IMR-90 (cell line): ENCODE data around the gene ABI3BP. TPM values are rescaled to one million over a fixed set of nuclear protein-coding genes. Genes with fewer than 3 reads are reported as not detected.

ENCODE experiments used
- ATAC-seq: fragments of 200-7000 bp; cut with Tn5 transposase; 2 replicates; pipeline ENCODE4 v1.9.1; 2020; ENCODE audit warnings: low read depth, mild to moderate bottlenecking, moderate library complexity
- BruUV-seq: library from RNA; stranded (reverse); fragments of 400-500 nt; replicated peaks from 2 replicates; lab custom pipeline; 2021; lab: Mats Ljungman, UMichigan
- CTCF ChIA-PET: fragments of 300-600 bp; formaldehyde crosslinking; extraction: SDS; loops from one replicate; lab custom pipeline; 2021; ENCODE audit warnings: antibody characterized with exemption; lab: Yijun Ruan, JAX
- POLR2A ChIA-PET: fragments of 300-600 bp; sonication (Branson Sonifier 250); formaldehyde crosslinking; loops from one replicate; lab custom pipeline; 2022; ENCODE audit warnings: antibody characterized with exemption; ENCODE audit not compliant: unreplicated experiment; lab: Charles Lee
- DNase-seq: peaks from one replicate; pipeline ENCODE4 v3.0.0; 2013
- H2AFZ ChIP-seq: replicated peaks from 2 replicates; pipeline ENCODE3; 2013; ENCODE audit warnings: low read length, mild to moderate bottlenecking; ENCODE audit not compliant: poor library complexity
- H2AK5ac ChIP-seq: 2 replicates; pipeline ENCODE4 v1.6.1; 2013; ENCODE audit warnings: low read depth, low read length, inconsistent platforms
- H2AK9ac ChIP-seq: replicated peaks from 2 replicates; pipeline ENCODE3; 2013; ENCODE audit warnings: mild to moderate bottlenecking, low read depth, low read length, moderate library complexity; ENCODE audit not compliant: poor library complexity
- H2BK120ac ChIP-seq: 2 replicates; pipeline ENCODE4 v1.6.1; 2013; ENCODE audit warnings: low read depth, low read length, inconsistent platforms
- H2BK15ac ChIP-seq: 3 replicates; pipeline ENCODE4 v1.6.1; 2013; ENCODE audit warnings: low read depth, low read length, inconsistent platforms
- H2BK20ac ChIP-seq: 2 replicates; pipeline ENCODE4 v1.6.1; 2013; ENCODE audit warnings: low read depth, mild to moderate bottlenecking, inconsistent platforms, low read length, moderate library complexity
- H2BK5ac ChIP-seq: 2 replicates; pipeline ENCODE4 v1.6.1; 2013; ENCODE audit warnings: mild to moderate bottlenecking, low read depth, low read length, inconsistent platforms; ENCODE audit not compliant: poor library complexity, severe bottlenecking
- H3K14ac ChIP-seq: replicated peaks from 2 replicates; pipeline ENCODE4 v1.6.1; 2013; ENCODE audit warnings: low read depth, low read length, inconsistent platforms
- H3K18ac ChIP-seq: 2 replicates; pipeline ENCODE4 v1.6.1; 2013; ENCODE audit warnings: low read depth, low read length, control low read depth
- H3K23ac ChIP-seq: 2 replicates; pipeline ENCODE4 v1.6.1; 2013; ENCODE audit warnings: low read depth, low read length, inconsistent platforms
- H3K27ac ChIP-seq: 2 replicates; pipeline ENCODE4 v1.5.1; 2013; ENCODE audit warnings: mild to moderate bottlenecking, control low read depth, low read length; ENCODE audit not compliant: insufficient read depth
- H3K27me3 ChIP-seq: 2 replicates; pipeline ENCODE4 v1.6.1; 2013; ENCODE audit warnings: low read length; ENCODE audit not compliant: control insufficient read depth, insufficient read depth
- H3K36me3 ChIP-seq: 2 replicates; pipeline ENCODE4 v1.6.1; 2013; ENCODE audit warnings: low read length, mixed read lengths; ENCODE audit not compliant: control insufficient read depth, insufficient read depth
- H3K4ac ChIP-seq: 2 replicates; pipeline ENCODE4 v1.6.1; 2013; ENCODE audit warnings: low read depth, low read length, inconsistent platforms
- H3K4me1 ChIP-seq: 2 replicates; pipeline ENCODE4 v1.6.1; 2013; ENCODE audit warnings: low read length, mixed read lengths; ENCODE audit not compliant: control insufficient read depth, insufficient read depth
- H3K4me2 ChIP-seq: 2 replicates; pipeline ENCODE4 v1.6.1; 2013; ENCODE audit warnings: low read depth, mild to moderate bottlenecking, control low read depth, low read length, moderate library complexity
- H3K4me3 ChIP-seq: 2 replicates; pipeline ENCODE4 v1.5.1; 2013; ENCODE audit warnings: low read depth, mild to moderate bottlenecking, control low read depth, low read length, moderate library complexity; ENCODE audit not compliant: insufficient read depth
- H3K56ac ChIP-seq: 2 replicates; pipeline ENCODE4 v1.6.1; 2013; ENCODE audit warnings: low read length, inconsistent platforms; ENCODE audit not compliant: insufficient read depth; ENCODE audit errors: extremely low read depth
- H3K79me1 ChIP-seq, 2 experiments: 2 replicates each; pipeline ENCODE4 v1.6.1; 2013; ENCODE audit warnings: low read length in 2 of 2, inconsistent platforms in 1 of 2, low read depth in 1 of 2
- H3K9ac ChIP-seq: 2 replicates; pipeline ENCODE4 v1.6.1; 2013; ENCODE audit warnings: low read depth, low read length, control low read depth
- H3K9me1 ChIP-seq: 2 replicates; pipeline ENCODE4 v1.6.1; 2013; ENCODE audit warnings: low read length, inconsistent platforms; ENCODE audit not compliant: insufficient read depth
- H3K9me3 ChIP-seq: 2 replicates; pipeline ENCODE4 v1.6.1; 2013; ENCODE audit warnings: low read length; ENCODE audit not compliant: control insufficient read depth, insufficient read depth
- H4K20me1 ChIP-seq: 2 replicates; pipeline ENCODE4 v1.6.1; 2013; ENCODE audit warnings: low read length, inconsistent platforms; ENCODE audit not compliant: insufficient read depth
- H4K5ac ChIP-seq: 2 replicates; pipeline ENCODE4 v1.6.1; 2013; ENCODE audit warnings: mild to moderate bottlenecking, low read depth, low read length, control low read depth
- H4K8ac ChIP-seq, 2 experiments: 2 replicates each; pipeline ENCODE4 v1.6.1; 2013; ENCODE audit warnings: low read depth in 2 of 2, low read length in 2 of 2, control low read depth in 1 of 2, inconsistent platforms in 1 of 2
- H4K91ac ChIP-seq: 2 replicates; pipeline ENCODE4 v1.6.1; 2013; ENCODE audit warnings: low read depth, low read length, inconsistent platforms; ENCODE audit not compliant: insufficient read depth
- CTCF ChIP-seq: conservative IDR thresholded peaks from 2 replicates; pipeline ENCODE4 v1.5.1; 2012; ENCODE audit warnings: mild to moderate bottlenecking, low read depth, low read length, improper control_type of control experiment
- RAD21 ChIP-seq: IDR thresholded peaks from 2 replicates; pipeline ENCODE4 v1.6.1; 2012; ENCODE audit warnings: low read length, improper control_type of control experiment
- RFX5 ChIP-seq: IDR thresholded peaks from 2 replicates; pipeline ENCODE4 v1.8.0; 2012; ENCODE audit warnings: low read depth, mild to moderate bottlenecking, low read length, moderate library complexity
- SMC3 ChIP-seq: fragments of 150-350 bp; IDR thresholded peaks from 2 replicates; pipeline ENCODE4 v1.6.1; 2016; ENCODE audit warnings: low read depth, mild to moderate bottlenecking, antibody characterized with exemption, low read length, moderate library complexity
- WGBS, 2 experiments: methylation state at CpG; one replicate each; pipeline versions ENCODE4 v1.1.5 to v1.1.7; 2013; ENCODE audit warnings: missing lambda C conversion rate in 2 of 2; ENCODE audit not compliant: insufficient read length in 1 of 2; ENCODE audit errors: extremely low coverage in 2 of 2; 5-methylcytosine and 5-hydroxymethylcytosine counted together
- dilution Hi-C: fragments of 300-500 bp; cut with HindIII; formaldehyde crosslinking; loops from one replicate; pipeline ENCODE4 v1.14.3; 2018; ENCODE audit warnings: low sequenced_read_pairs; ENCODE audit not compliant: unreplicated experiment
- in situ Hi-C: fragments of 300-500 bp; cut with MboI; formaldehyde crosslinking; loops from 3 replicates; pipeline ENCODE4 v1.14.3; 2019; ENCODE audit warnings: low sequenced_read_pairs, inconsistent platforms, mixed read lengths
- intact Hi-C: fragments of 100-400 bp; cut with micrococcal nuclease; formaldehyde crosslinking; loops from 2 replicates; pipeline ENCODE4 v1.10.0; 2022
- polyA plus RNA-seq, 3 experiments: library from polyadenylated mRNA; depleted of rRNA; stranded (reverse); fragments of >200 nt; gene quantifications; 2 replicates each; pipeline ENCODE4 v1.2.3, GENCODE V29; 2012; ENCODE audit warnings: low replicate concordance in 1 of 3
- total RNA-seq: library from RNA; depleted of rRNA; stranded (reverse); fragments of >200 nt; gene quantifications from 2 replicates; pipeline ENCODE4 v1.2.3, GENCODE V29; 2012

The ABI3BP gene
- total and polyA plus RNA-seq, 2 of the 4 experiments (the other 2 are of a cell fraction): 3.0 to 26.7 TPM

GRCh38 chr3:100737334-100737733, 255.9 kb downstream of the ABI3BP start:
- Histone ChIP-seq H3K9me1 (no peaks in the 10 kb centered on the region), H2BK5ac (no peak overlapping the region), H3K9me3 (no peaks in the 10 kb centered on the region), H3K56ac (no peak overlapping the region), H3K4me3 (no peak overlapping the region), H3K4ac (no peak overlapping the region), H3K27me3 (no peaks in the 10 kb centered on the region), H2AFZ (no peak overlapping the region), H4K91ac (no peak overlapping the region), H3K36me3 (peaks cover 31% of the 10 kb centered on the region), H3K18ac (no peak overlapping the region), H3K4me1 (0 out of 2 replicates have a peak, but pooled peaks cover 1% of the 10 kb centered on the region), H2AK9ac (no peak overlapping the region), H3K79me1 (peaks cover 16 to 49% of the 10 kb centered on the region in 2 experiments), H2BK15ac (no peak overlapping the region), H3K23ac (no peak overlapping the region), H3K27ac (no peak overlapping the region), H4K5ac (no peak overlapping the region), H2BK20ac (no peak overlapping the region), H3K14ac (no peak overlapping the region), H2BK120ac (no peak overlapping the region), H3K4me2 (no peak overlapping the region), H4K20me1 (peaks cover 30% of the 10 kb centered on the region), H4K8ac (no peak overlapping the region), H2AK5ac (no peak overlapping the region), H3K9ac (no peak overlapping the region)
- POLR2A ChIA-PET: no interaction called here
- in situ Hi-C loops (loop anchor here (10.0 to 25.0 kb wide), 2 partner anchors 467 to 900 kb away; no protein-coding TSS in a partner anchor), intact Hi-C loops (loop anchor here (1.0 to 10.0 kb wide), 3 partner anchors 155 to 459 kb away; no protein-coding TSS in a partner anchor), dilution Hi-C loops (no loop called here)
- DNase-seq (peak; percentile 15), ATAC-seq (no peak; the same call in 1 of the 2 replicates)
- TF ChIP-seq RAD21 (peak; percentile 44), SMC3 (peak; percentile 53), CTCF (peak; percentile 39), RFX5 (no peak)
- no CpG with 5 or more reads among the region's 2 CpGs for WGBS, 2 experiments
- CTCF ChIA-PET: no interaction called here
- no TSS peak for BruUV-seq
